Measurements from ENCODE around the gene DOCK1. TPM values are rescaled to one million over a fixed set of nuclear protein-coding genes. Genes with fewer than 3 reads are reported as not detected.

Gene DOCK1
- total RNA-seq, 1 donor from 2014 or later, result 74.8 TPM

- Mint-ChIP-seq H3K27me3 (ENCODE audit: low read depth) (no peaks in the 10 kb centered on the region), H3K36me3 (peaks cover 19% of the 10 kb centered on the region), H3K27ac (no peak overlapping the region), H3K4me1 (peaks cover 15% of the 10 kb centered on the region), H3K4me3 (no peak overlapping the region), H3K9me3 (no peaks in the 10 kb centered on the region)
- no peak for DNase-seq (ENCODE audit: low spot score in 2 of 2, unreplicated experiment in 2 of 2)
- no peak for TF ChIP-seq CTCF (IDR thresholded peaks at IDR 0.05; ENCODE audit: unreplicated experiment)
Observed at GRCh38 chr10:126929391-126929790, 24.2 kb downstream of the DOCK1 start.

GRCh38 chr10:126930131-126930882 lies 25.1 kb downstream of the DOCK1 start:
- H3K9me3 Mint-ChIP-seq, result no peaks in the 10 kb centered on the region
- H3K36me3 Mint-ChIP-seq, result peaks cover 19% of the 10 kb centered on the region
- no peak for DNase-seq (ENCODE audit: low spot score in 2 of 2, unreplicated experiment in 2 of 2)
- TF ChIP-seq CTCF (IDR thresholded peaks at IDR 0.05; ENCODE audit: unreplicated experiment), result no peak
- H3K4me3 Mint-ChIP-seq, result no peak overlapping the region
- H3K27ac Mint-ChIP-seq, result peak overlapping the region; percentile 76
- H3K4me1 Mint-ChIP-seq, result peaks cover 12% of the 10 kb centered on the region
- H3K27me3 Mint-ChIP-seq (ENCODE audit: low read depth), result no peaks in the 10 kb centered on the region

GRCh38 chr10:126930883-126931503 lies 25.8 kb downstream of the DOCK1 start:
- DNase-seq (ENCODE audit: low spot score in 2 of 2, unreplicated experiment in 2 of 2), result no peak
- H3K27ac Mint-ChIP-seq, result peak overlapping the region; percentile 76
- H3K27me3 Mint-ChIP-seq (ENCODE audit: low read depth), result no peaks in the 10 kb centered on the region
- no peak for TF ChIP-seq CTCF (IDR thresholded peaks at IDR 0.05; ENCODE audit: unreplicated experiment)
- peak overlapping the region; percentile 36 for H3K4me3 Mint-ChIP-seq
- peaks cover 21% of the 10 kb centered on the region for H3K36me3 Mint-ChIP-seq
- no peaks in the 10 kb centered on the region for H3K9me3 Mint-ChIP-seq
- peaks cover 17% of the 10 kb centered on the region for H3K4me1 Mint-ChIP-seq

- DNase-seq (ENCODE audit: low spot score in 2 of 2, unreplicated experiment in 2 of 2), result no peak
- peak overlapping the region; percentile 43 for H3K27ac Mint-ChIP-seq
- peaks cover 17% of the 10 kb centered on the region for H3K4me1 Mint-ChIP-seq
- no peaks in the 10 kb centered on the region for H3K9me3 Mint-ChIP-seq
- no peaks in the 10 kb centered on the region for H3K27me3 Mint-ChIP-seq (ENCODE audit: low read depth)
- peaks cover 18% of the 10 kb centered on the region for H3K36me3 Mint-ChIP-seq
- TF ChIP-seq CTCF (IDR thresholded peaks at IDR 0.05; ENCODE audit: unreplicated experiment), result no peak
- no peak overlapping the region for H3K4me3 Mint-ChIP-seq
Observed at GRCh38 chr10:126931544-126931943, 26.3 kb downstream of the DOCK1 start.

GRCh38 chr10:126932516-126932915 lies 27.3 kb downstream of the DOCK1 start:
- H3K9me3 Mint-ChIP-seq, result peaks cover 7% of the 10 kb centered on the region
- TF ChIP-seq CTCF (IDR thresholded peaks at IDR 0.05; ENCODE audit: unreplicated experiment), result no peak
- H3K27me3 Mint-ChIP-seq (ENCODE audit: low read depth), result no peaks in the 10 kb centered on the region
- H3K4me3 Mint-ChIP-seq, result no peak overlapping the region
- H3K27ac Mint-ChIP-seq, result no peak overlapping the region
- peaks cover 17% of the 10 kb centered on the region for H3K4me1 Mint-ChIP-seq
- DNase-seq (ENCODE audit: low spot score in 2 of 2, unreplicated experiment in 2 of 2), result no peak
- H3K36me3 Mint-ChIP-seq, result peaks cover 20% of the 10 kb centered on the region

All from mesothelial cell of epicardium (in vitro differentiated cells).